RWPE1 (cell line): ENCODE measurements around the gene NKX2-3.

Experiments
- CTCF ChIA-PET: fragments of 350-600 bp; sonication (Branson Sonifier 250); formaldehyde crosslinking; extraction: SDS; loops from one replicate; lab custom pipeline; 2021; lab: Yijun Ruan, JAX
- POLR2A ChIA-PET: fragments of 400-600 bp; formaldehyde crosslinking; extraction: SDS; loops from one replicate; lab custom pipeline; 2020; ENCODE audit warnings: antibody characterized with exemption; ENCODE audit not compliant: low non-redundant PET; lab: Yijun Ruan, JAX
- DNase-seq: peaks from one replicate; pipeline ENCODE4 v3.0.0; 2012; ENCODE audit warnings: low spot score
- H3K27ac ChIP-seq: fragments of 450-650 bp; 2 replicates; pipeline ENCODE4 v1.5.1; 2017
- TF ChIP-seq, protein P1 (sequence below): fragments of 450-650 bp; conservative IDR thresholded peaks from 2 replicates; pipeline ENCODE4 v1.5.1; 2017; ENCODE audit warnings: low read depth, mild to moderate bottlenecking

NKX2-3 gene

GRCh38 chr10:99531026-99531695 is 1.6 kb upstream of the NKX2-3 start:
- TF ChIP-seq, protein P1, sequence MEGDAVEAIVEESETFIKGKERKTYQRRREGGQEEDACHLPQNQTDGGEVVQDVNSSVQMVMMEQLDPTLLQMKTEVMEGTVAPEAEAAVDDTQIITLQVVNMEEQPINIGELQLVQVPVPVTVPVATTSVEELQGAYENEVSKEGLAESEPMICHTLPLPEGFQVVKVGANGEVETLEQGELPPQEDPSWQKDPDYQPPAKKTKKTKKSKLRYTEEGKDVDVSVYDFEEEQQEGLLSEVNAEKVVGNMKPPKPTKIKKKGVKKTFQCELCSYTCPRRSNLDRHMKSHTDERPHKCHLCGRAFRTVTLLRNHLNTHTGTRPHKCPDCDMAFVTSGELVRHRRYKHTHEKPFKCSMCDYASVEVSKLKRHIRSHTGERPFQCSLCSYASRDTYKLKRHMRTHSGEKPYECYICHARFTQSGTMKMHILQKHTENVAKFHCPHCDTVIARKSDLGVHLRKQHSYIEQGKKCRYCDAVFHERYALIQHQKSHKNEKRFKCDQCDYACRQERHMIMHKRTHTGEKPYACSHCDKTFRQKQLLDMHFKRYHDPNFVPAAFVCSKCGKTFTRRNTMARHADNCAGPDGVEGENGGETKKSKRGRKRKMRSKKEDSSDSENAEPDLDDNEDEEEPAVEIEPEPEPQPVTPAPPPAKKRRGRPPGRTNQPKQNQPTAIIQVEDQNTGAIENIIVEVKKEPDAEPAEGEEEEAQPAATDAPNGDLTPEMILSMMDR, result no peak
- no peak overlapping the region for H3K27ac ChIP-seq
- no peak for DNase-seq
- ChIA-PET POLR2A (no interaction called here), CTCF (interaction anchor here (0.7 to 1.0 kb wide), 2 partner anchors 30 to 96 kb away, joined by 3 to 4 read pairs; no protein-coding TSS in a partner anchor)

- CTCF ChIA-PET, result interaction anchor here (0.7 to 1.0 kb wide), 2 partner anchors 29 to 97 kb away, joined by 3 to 4 read pairs; no protein-coding TSS in a partner anchor
- DNase-seq, result no peak
Observed at GRCh38 chr10:99531696-99532593, 797 bp upstream of the NKX2-3 start.

DNA sequence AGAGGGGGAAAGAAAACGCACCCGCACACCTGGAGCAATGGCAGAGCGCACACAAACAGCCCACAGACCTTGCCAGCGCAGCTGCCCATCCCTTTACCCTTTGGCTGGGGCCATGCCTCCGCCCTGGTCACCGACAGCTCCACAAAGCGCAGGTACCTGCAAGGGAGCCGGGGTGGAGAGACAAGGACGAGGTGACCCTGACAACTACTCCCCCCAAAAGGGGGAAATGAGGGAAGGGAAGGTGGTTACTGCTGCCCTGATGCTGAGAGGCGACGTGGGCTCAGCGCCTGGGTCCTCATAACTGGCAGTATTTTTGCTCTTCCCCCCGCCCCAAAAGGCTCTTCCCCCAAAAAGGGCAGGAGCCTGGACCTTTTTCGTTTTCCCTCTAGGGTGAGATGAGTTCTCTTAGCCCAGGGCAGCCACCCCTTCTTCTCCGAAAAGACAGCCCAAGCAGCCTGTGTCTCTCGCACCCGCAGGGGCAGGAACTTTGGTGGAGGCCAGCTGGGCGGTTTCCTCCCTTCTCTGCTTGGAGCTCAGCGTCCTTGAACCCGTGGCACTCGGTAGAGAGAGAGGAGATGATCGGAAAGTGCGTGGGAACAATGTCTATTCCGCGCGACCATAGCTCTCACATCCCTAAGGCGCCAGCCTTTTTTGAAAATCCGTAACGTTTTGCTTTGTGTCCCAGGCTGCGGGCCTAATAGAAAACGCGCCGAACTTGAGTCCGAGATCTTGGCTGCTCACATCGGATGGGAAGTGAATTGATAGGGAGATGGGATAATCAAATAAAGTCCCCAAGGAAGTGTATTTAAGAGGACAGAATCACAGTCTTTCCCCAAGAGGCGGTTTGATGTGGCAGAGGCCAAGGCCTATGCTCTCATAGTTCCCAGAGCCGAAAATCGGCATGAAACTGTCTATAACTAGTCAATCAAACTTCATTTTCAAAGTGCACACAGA is 1.0 kb downstream of the NKX2-3 start:
- POLR2A ChIA-PET, result no interaction called here
- DNase-seq, result no peak
- TF ChIP-seq, protein P1, result no peak
- no peak overlapping the region for H3K27ac ChIP-seq
- CTCF ChIA-PET, result interaction anchor here (0.6 kb wide), 1 partner anchor 46 kb away, joined by 4 read pairs; no protein-coding TSS in a partner anchor

More at GRCh38 chr10:99531696-99532593, 797 bp upstream of the NKX2-3 start:
- TF ChIP-seq, protein P1, result no peak
- no peak overlapping the region for H3K27ac ChIP-seq
- POLR2A ChIA-PET, result no interaction called here

DNA sequence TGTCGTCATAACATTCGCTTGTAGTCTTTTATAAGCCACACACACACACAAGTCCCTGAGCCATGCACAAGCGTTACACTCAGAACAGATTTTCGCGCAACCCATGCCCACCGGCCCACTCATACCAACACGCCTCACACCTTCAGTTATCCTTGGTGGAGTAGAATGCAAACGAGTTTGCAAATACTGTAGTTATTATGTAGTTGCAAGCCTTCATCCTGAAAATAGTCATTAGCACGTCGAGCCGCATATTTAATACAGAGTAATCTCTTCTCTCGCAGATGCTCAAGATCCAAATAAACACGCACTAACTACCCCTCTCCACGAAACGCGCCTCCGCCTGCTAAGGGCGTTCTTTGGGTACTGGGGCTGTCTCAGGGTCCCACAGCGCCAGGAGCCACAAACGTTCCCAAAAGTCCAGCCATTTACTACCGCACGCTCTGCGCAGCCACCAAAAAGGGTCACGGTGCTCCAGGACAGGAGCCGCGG is 1.8 kb downstream of the NKX2-3 start:
- TF ChIP-seq, protein P1, result no peak
- no peak for DNase-seq
- POLR2A ChIA-PET, result no interaction called here
- H3K27ac ChIP-seq, result no peak overlapping the region
- CTCF ChIA-PET, result no interaction called here

DNA sequence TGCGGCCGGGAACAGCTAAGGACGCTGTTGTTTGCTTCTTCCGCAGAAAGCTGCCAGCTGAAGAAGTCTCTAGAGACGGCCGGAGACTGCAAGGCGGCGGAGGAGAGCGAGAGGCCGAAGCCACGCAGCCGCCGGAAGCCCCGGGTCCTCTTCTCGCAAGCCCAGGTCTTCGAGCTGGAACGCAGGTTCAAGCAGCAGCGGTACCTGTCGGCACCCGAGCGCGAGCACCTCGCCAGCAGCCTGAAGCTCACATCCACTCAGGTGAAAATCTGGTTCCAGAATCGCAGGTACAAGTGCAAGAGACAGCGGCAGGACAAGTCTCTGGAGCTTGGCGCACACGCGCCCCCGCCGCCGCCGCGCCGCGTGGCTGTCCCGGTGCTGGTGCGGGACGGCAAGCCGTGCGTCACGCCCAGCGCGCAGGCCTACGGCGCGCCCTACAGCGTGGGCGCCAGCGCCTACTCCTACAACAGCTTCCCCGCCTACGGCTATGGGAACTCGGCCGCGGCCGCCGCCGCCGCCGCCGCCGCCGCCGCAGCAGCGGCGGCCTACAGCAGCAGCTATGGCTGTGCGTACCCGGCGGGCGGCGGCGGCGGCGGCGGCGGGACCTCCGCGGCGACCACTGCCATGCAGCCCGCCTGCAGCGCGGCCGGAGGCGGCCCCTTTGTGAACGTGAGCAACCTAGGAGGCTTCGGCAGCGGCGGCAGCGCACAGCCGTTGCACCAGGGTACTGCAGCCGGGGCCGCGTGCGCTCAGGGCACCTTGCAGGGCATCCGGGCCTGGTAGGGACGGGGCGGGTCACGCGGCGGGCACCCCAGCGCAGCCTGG is 2.4 kb downstream of the NKX2-3 start:
- CTCF ChIA-PET, result interaction anchor here (1.1 to 1.2 kb wide), 2 partner anchors 10 to 14 kb away, joined by 3 read pairs; no protein-coding TSS in a partner anchor
- POLR2A ChIA-PET, result no interaction called here
- peak; percentile 39 for DNase-seq
- H3K27ac ChIP-seq, result no peak overlapping the region
- TF ChIP-seq, protein P1, result no peak
